K562 (cell line): ENCODE results near the gene RSPH3. TPM values are rescaled to one million over a fixed set of nuclear protein-coding genes. Genes with fewer than 3 reads are reported as not detected.

Experiments used
- ADNP ChIP-seq: fragments of 200-800 bp; sonication (Bioruptor generic); IDR thresholded peaks from 2 replicates; pipeline ENCODE4 v1.6.1; 2016; ENCODE audit warnings: missing genetic modification characterization, missing compliant biosample characterization
- ATF7 ChIP-seq: fragments of 450-650 bp; IDR thresholded peaks from 2 replicates; pipeline ENCODE4 v1.7.1; 2014; ENCODE audit warnings: mild to moderate bottlenecking, moderate library complexity
- CEBPB ChIP-seq: fragments of 450-650 bp; IDR thresholded peaks from 2 replicates; pipeline ENCODE4 v1.6.1; 2016; ENCODE audit warnings: missing genetic modification characterization, missing compliant biosample characterization
- ELF1 ChIP-seq: fragments of 200-800 bp; sonication (Bioruptor generic); IDR thresholded peaks from 2 replicates; pipeline ENCODE4 v1.6.1; 2016; ENCODE audit warnings: missing genetic modification characterization, missing compliant biosample characterization
- HOXB6 ChIP-seq: fragments of 250-450 bp; sonication (Bioruptor Pico); IDR thresholded peaks from 2 replicates; pipeline ENCODE4 v1.5.1; 2022; ENCODE audit warnings: mild to moderate bottlenecking, borderline replicate concordance
- KAT2B ChIP-seq: IDR thresholded peaks from one replicate; pipeline ENCODE4 v1.6.1; 2012; ENCODE audit warnings: low read depth, mild to moderate bottlenecking, control low read depth, inconsistent platforms, low read length, moderate library complexity
- LEF1 ChIP-seq: fragments of 450-650 bp; IDR thresholded peaks from 2 replicates; pipeline ENCODE4 v1.6.1; 2016; ENCODE audit warnings: mild to moderate bottlenecking
- MXI1 ChIP-seq: IDR thresholded peaks from 2 replicates; pipeline ENCODE4 v1.6.1; 2011; ENCODE audit warnings: low read depth, mild to moderate bottlenecking, improper control_type of control experiment, low read length
- NR3C1 ChIP-seq: sonication (generic); formaldehyde crosslinking; IDR thresholded peaks from 2 replicates; pipeline ENCODE4 v1.8.1; 2022; ENCODE audit warnings: missing genetic modification reagents
- PML ChIP-seq: IDR thresholded peaks from 2 replicates; pipeline ENCODE4 v1.6.1; 2012; ENCODE audit warnings: low read length, inconsistent platforms
- TBL1XR1 ChIP-seq, 2 experiments: IDR thresholded peaks; 2 replicates each; pipeline ENCODE4 v1.6.1; 2012; ENCODE audit warnings: improper control_type of control experiment in 2 of 2, low read length in 2 of 2, mild to moderate bottlenecking in 1 of 2
- ZNF740 ChIP-seq, 3 experiments: fragments of 200-800 bp in 1 of 3; sonication (Bioruptor generic) in 1 of 3; sonication (generic) in 1 of 3; formaldehyde crosslinking in 1 of 3; IDR thresholded peaks; 2 replicates each; pipeline versions ENCODE4 v1.6.1 to v1.8.0; 2016 to 2022; ENCODE audit warnings: mild to moderate bottlenecking in 2 of 3, missing compliant biosample characterization in 2 of 3, missing genetic modification characterization in 2 of 3, missing genetic modification reagents in 1 of 3
- ZNF764 ChIP-seq: fragments of 250-450 bp; sonication (Bioruptor Pico); IDR thresholded peaks from 2 replicates; pipeline ENCODE4 v1.4.0; 2020; ENCODE audit warnings: low read depth, mild to moderate bottlenecking, moderate library complexity
- polyA plus RNA-seq, 8 experiments: library from polyadenylated mRNA; depleted of rRNA in 4 of 8; stranded (reverse) in 5 of 8; unstranded in 3 of 8; fragments of >200 nt; fragmentation: Nextera tagmentation in 2 of 8; fragmentation: Illumina TruSeq in 1 of 8; extraction: Ambion mirVana in 2 of 8; extraction: Trizol in 1 of 8; gene quantifications; 2 replicates each; pipeline versions ENCODE4 v1.2.1 to v1.2.3, GENCODE V29; 2011 to 2014; ENCODE audit warnings: inconsistent platforms in 1 of 8, missing spikeins in 1 of 8
- total RNA-seq, 7 experiments: library from RNA; depleted of rRNA in 6 of 7; stranded (reverse); fragments of >200 nt in 6 of 7; fragmentation: Illumina TruSeq in 2 of 7; extraction: Trizol in 2 of 7; gene quantifications; 2 replicates each; pipeline versions ENCODE4 v1.2.1 to v1.2.3, GENCODE V29; 2011 to 2021; ENCODE audit warnings: low replicate concordance in 1 of 7
- TF ChIP-seq, protein P1 (sequence below): fragments of 200-600 bp; sonication (generic); IDR thresholded peaks from one replicate; pipeline ENCODE4 v1.6.1; 2012; ENCODE audit warnings: mild to moderate bottlenecking, low read depth, low read length, inconsistent platforms

Gene RSPH3
- total and polyA plus RNA-seq, 9 of the 15 experiments (the other 6 are each of a cell fraction or from before 2014, with no cell fraction given): 0.52 to 2.9 (median 1.5) TPM

GRCh38 chr6:158993639-158994038 is 6.4 kb downstream of the RSPH3 start (continued):
- TF ChIP-seq, protein P1, sequence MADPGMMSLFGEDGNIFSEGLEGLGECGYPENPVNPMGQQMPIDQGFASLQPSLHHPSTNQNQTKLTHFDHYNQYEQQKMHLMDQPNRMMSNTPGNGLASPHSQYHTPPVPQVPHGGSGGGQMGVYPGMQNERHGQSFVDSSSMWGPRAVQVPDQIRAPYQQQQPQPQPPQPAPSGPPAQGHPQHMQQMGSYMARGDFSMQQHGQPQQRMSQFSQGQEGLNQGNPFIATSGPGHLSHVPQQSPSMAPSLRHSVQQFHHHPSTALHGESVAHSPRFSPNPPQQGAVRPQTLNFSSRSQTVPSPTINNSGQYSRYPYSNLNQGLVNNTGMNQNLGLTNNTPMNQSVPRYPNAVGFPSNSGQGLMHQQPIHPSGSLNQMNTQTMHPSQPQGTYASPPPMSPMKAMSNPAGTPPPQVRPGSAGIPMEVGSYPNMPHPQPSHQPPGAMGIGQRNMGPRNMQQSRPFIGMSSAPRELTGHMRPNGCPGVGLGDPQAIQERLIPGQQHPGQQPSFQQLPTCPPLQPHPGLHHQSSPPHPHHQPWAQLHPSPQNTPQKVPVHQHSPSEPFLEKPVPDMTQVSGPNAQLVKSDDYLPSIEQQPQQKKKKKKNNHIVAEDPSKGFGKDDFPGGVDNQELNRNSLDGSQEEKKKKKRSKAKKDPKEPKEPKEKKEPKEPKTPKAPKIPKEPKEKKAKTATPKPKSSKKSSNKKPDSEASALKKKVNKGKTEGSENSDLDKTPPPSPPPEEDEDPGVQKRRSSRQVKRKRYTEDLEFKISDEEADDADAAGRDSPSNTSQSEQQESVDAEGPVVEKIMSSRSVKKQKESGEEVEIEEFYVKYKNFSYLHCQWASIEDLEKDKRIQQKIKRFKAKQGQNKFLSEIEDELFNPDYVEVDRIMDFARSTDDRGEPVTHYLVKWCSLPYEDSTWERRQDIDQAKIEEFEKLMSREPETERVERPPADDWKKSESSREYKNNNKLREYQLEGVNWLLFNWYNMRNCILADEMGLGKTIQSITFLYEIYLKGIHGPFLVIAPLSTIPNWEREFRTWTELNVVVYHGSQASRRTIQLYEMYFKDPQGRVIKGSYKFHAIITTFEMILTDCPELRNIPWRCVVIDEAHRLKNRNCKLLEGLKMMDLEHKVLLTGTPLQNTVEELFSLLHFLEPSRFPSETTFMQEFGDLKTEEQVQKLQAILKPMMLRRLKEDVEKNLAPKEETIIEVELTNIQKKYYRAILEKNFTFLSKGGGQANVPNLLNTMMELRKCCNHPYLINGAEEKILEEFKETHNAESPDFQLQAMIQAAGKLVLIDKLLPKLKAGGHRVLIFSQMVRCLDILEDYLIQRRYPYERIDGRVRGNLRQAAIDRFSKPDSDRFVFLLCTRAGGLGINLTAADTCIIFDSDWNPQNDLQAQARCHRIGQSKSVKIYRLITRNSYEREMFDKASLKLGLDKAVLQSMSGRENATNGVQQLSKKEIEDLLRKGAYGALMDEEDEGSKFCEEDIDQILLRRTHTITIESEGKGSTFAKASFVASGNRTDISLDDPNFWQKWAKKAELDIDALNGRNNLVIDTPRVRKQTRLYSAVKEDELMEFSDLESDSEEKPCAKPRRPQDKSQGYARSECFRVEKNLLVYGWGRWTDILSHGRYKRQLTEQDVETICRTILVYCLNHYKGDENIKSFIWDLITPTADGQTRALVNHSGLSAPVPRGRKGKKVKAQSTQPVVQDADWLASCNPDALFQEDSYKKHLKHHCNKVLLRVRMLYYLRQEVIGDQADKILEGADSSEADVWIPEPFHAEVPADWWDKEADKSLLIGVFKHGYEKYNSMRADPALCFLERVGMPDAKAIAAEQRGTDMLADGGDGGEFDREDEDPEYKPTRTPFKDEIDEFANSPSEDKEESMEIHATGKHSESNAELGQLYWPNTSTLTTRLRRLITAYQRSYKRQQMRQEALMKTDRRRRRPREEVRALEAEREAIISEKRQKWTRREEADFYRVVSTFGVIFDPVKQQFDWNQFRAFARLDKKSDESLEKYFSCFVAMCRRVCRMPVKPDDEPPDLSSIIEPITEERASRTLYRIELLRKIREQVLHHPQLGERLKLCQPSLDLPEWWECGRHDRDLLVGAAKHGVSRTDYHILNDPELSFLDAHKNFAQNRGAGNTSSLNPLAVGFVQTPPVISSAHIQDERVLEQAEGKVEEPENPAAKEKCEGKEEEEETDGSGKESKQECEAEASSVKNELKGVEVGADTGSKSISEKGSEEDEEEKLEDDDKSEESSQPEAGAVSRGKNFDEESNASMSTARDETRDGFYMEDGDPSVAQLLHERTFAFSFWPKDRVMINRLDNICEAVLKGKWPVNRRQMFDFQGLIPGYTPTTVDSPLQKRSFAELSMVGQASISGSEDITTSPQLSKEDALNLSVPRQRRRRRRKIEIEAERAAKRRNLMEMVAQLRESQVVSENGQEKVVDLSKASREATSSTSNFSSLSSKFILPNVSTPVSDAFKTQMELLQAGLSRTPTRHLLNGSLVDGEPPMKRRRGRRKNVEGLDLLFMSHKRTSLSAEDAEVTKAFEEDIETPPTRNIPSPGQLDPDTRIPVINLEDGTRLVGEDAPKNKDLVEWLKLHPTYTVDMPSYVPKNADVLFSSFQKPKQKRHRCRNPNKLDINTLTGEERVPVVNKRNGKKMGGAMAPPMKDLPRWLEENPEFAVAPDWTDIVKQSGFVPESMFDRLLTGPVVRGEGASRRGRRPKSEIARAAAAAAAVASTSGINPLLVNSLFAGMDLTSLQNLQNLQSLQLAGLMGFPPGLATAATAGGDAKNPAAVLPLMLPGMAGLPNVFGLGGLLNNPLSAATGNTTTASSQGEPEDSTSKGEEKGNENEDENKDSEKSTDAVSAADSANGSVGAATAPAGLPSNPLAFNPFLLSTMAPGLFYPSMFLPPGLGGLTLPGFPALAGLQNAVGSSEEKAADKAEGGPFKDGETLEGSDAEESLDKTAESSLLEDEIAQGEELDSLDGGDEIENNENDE: no peak
- TF ChIP-seq CEBPB (tag) (no peak), ZNF764 (CRISPR knock-in tag) (no peak), ADNP (tag) (no peak), ELF1 (tag) (no peak), HOXB6 (CRISPR knock-in tag) (no peak), ZNF740 (CRISPR knock-in tag; IDR thresholded peaks at IDR 0.05) (no peak), ZNF740 (tag; IDR thresholded peaks at IDR 0.05) (no peak), PML (no peak), NR3C1 (CRISPR knock-in tag) (no peak), TBL1XR1 (IDR thresholded peaks at IDR 0.05; ENCODE audit: low read length in 2 of 2) (no peak), MXI1 (no peak), ATF7 (no peak), KAT2B (no peak), LEF1 (no peak)
- TF ChIP-seq, all 486 proteins: peak for 0
